ENCODE measurements around the gene IFNLR1.

Gene IFNLR1

GRCh38 chr1:24177161-24177560 lies 9.9 kb downstream of the IFNLR1 start:
- no peak overlapping the region for H3K27ac ChIP-seq
- no peak for TF ChIP-seq CTCF (conservative IDR thresholded peaks at IDR 0.05)

GRCh38 chr1:24175033-24175755 lies 11.9 kb downstream of the IFNLR1 start:
- no peak overlapping the region for H3K27ac ChIP-seq
- no peak for TF ChIP-seq CTCF (conservative IDR thresholded peaks at IDR 0.05)

- TF ChIP-seq CTCF (conservative IDR thresholded peaks at IDR 0.05): no peak
These were observed 13.2 kb downstream of the IFNLR1 start for GRCh38 chr1:24173638-24174575.

GRCh38 chr1:24172598-24172997 lies 14.5 kb downstream of the IFNLR1 start:
- H3K27ac ChIP-seq: no peak overlapping the region
- no peak for TF ChIP-seq CTCF (conservative IDR thresholded peaks at IDR 0.05)

More at GRCh38 chr1:24173638-24174575, 13.2 kb downstream of the IFNLR1 start:
- H3K27ac ChIP-seq: no peak overlapping the region

DNA sequence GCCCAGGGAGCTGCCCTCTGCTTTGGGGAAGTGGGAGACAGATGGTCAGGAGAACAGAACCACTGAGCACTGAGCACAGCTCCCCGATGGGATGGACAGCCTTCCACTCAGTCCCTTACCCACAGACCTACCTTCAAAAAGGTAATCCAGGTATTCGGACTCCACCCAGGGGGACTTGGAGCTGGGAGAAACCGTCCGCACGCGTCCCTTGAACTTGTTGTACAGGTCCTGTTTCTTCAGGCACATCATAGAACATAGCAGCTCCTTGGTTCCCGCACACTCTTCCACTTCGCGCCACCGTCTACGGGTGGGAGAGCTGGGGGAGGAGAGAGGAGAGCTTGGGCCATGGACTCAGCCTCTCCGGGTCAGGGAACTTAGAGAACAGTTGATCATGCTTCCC lies 17.8 kb downstream of the IFNLR1 start:
- no peak for TF ChIP-seq CTCF (conservative IDR thresholded peaks at IDR 0.05)

GRCh38 chr1:24168245-24168644 lies 18.8 kb downstream of the IFNLR1 start:
- no peak overlapping the region for H3K27ac ChIP-seq
- TF ChIP-seq CTCF (conservative IDR thresholded peaks at IDR 0.05): no peak

More for the DNA sequence above, 17.8 kb downstream of the IFNLR1 start:
- no peak overlapping the region for H3K27ac ChIP-seq

- no peak for TF ChIP-seq CTCF (conservative IDR thresholded peaks at IDR 0.05)
- no peak overlapping the region for H3K27ac ChIP-seq
These were observed 20.1 kb downstream of the IFNLR1 start for GRCh38 chr1:24167008-24167407.

Measured in VCaP (cell line).